GM19193 (cell line): ENCODE measurements around the gene SPATS2L.

Experiments
- POLR2A ChIP-seq: IDR thresholded peaks from 4 replicates; pipeline ENCODE4 v1.6.1; 2011; ENCODE audit not compliant: insufficient read depth, insufficient read length; ENCODE audit errors: extremely low read depth

Gene SPATS2L

GRCh38 chr2:200416878-200417277 is 110.4 kb downstream of the SPATS2L start:
- TF ChIP-seq POLR2A, result no peak

DNA sequence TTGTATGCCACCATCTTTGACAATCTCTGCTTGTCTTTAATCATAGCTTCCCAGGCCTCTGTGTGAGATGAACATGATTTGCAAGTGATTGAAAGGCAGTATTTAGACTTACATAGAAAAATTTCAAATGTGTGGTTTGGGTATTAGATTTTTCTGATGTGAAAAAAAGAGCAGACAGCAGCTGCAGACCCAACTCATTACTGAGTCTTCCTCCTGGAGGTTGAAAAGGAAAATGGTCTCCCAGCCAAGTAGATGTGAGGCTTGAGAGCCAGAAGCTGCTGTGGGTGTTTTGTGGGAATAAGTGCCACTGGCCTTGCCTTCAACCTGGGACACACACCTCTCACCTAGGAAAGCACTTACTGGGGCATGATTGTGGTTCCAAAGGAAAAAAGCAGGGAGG is 110.9 kb downstream of the SPATS2L start:
- TF ChIP-seq POLR2A, result no peak

DNA sequence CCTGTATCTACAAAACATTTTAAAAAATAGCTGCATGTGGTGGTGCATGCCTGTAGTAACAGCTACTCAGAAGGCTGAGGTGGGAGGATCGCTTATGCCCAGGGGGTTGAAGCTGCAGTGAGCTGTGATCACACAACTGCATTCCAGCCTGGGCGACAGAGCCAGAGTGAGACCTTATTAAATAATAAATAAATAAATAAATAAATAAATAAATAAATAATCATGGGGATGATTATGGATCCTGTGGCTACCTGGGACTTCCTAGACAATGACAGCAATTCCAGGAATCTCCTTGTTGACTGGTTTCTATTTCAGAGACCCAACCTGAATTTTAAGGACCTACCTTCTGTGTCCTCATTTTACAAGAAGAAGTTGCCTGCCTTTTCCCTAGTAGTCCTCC is 111.9 kb downstream of the SPATS2L start:
- no peak for TF ChIP-seq POLR2A

DNA sequence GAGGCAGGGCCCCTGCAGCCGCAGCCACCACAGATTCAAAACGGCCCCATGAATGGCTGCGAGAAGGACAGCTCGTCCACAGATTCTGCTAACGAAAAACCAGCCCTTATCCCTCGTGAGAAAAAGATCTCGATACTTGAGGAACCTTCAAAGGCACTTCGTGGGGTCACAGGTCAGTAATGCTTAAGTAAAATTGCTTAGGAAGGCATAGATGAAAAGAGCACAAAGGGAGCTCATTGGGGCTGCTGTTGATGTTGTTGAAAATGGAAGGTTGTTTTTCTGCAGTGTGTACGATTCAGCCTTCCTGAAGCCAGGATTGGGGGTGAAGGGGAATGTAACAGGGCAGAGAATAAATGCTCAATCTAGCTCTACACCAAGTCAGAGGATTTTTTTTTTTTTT is 112.8 kb downstream of the SPATS2L start:
- TF ChIP-seq POLR2A, result no peak

DNA sequence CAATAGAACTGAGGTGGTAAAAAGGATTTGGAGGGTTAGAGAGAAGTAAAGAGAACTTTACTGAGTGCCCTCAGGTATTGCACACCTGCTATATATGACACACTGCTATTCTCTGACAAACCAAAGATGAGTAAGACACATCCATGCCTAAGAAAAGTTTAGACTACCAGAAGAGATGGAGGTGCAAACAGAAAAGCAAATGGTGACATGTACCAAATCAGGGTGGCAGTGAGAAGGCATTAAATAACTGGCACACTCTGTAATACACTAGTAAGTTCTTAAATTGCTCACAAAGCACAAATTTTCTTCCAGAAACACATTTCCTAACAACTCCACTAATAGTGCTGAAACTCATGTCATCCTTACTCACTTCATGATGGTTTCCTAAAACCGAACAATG is 114.8 kb downstream of the SPATS2L start:
- no peak for TF ChIP-seq POLR2A

- no peak for TF ChIP-seq POLR2A
Measured at GRCh38 chr2:200422071-200422470, 115.6 kb downstream of the SPATS2L start.

- TF ChIP-seq POLR2A, result no peak
Measured at GRCh38 chr2:200422532-200423261, 116.2 kb downstream of the SPATS2L start.

GRCh38 chr2:200423541-200423940 is 117.0 kb downstream of the SPATS2L start:
- TF ChIP-seq POLR2A, result no peak

- TF ChIP-seq POLR2A, result no peak
Measured at GRCh38 chr2:200425026-200425821, 118.7 kb downstream of the SPATS2L start.

DNA sequence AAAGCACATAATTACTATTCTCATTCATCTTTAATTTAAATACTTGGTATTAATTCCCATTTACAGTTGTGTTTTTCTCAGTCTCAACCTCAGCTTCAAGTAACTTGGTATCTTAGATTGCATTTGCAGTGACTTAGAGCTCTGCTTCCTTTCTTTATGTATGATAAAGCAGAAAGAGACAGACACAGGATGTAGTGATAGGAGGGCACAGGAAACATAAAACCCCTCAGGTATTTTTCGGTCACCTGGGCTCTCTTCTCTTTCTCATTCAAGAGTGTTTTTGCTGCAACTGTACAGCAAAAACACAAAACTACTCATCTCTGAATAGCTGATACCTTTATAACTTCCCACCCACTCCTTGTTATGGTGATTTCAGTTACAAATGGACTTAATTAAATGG is 120.3 kb downstream of the SPATS2L start:
- no peak for TF ChIP-seq POLR2A

- TF ChIP-seq POLR2A, result no peak
Measured at GRCh38 chr2:200428961-200429665, 122.6 kb downstream of the SPATS2L start.

- TF ChIP-seq POLR2A, result no peak
Measured at GRCh38 chr2:200430017-200430416, 123.5 kb downstream of the SPATS2L start.

DNA sequence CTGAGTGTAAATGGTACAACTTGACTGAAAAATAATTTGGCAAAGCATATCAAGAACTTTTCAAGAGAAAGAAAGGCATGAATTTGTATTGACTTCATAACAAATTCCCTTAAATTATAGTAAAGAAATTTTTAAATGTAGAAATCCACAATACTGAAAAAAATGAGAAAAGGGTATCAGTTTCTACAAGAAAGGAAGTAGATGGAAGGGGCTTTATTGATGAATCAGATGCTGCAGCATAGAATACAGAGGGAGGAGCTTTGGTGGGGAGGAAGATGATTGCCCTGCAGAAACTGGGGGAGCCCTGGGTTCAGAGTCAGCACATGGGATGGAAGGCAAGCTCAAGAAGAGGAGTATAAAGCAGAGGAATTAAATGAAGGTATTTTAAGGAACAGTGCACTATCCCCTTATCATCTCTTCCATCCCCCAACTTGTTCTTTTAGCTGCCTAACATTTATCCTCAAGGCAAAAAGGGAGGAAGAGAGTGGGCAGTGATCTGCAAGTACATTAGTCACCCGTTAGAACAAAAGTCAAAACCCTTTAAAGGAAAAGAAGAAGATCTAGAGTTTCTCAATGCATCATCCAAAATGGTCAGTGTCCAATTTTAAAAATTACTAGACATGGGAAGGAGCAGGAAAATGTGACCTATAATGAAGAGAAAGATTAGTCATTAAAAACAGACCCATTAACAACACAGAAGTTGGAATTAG is 125.7 kb downstream of the SPATS2L start:
- TF ChIP-seq POLR2A, result no peak

GRCh38 chr2:200435379-200435778 is 128.9 kb downstream of the SPATS2L start:
- TF ChIP-seq POLR2A, result no peak

DNA sequence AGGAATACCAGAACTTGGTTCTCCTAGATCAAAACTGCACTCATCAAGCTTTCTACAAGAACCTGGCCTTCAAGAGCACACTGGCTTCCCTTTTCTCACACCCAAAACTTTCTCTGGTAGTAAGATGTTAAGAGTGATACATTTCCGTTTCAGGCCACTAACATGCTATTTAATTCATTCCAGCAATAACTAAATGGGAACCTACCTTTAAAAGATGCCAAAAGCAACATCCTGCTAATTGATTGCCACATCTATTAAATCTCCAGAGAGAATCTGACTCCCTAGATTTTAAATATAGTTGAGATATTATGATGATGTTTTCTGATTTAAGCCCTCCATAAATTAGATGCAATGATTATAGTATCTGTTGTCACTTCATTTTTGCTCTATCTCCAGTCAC is 131.8 kb downstream of the SPATS2L start:
- TF ChIP-seq POLR2A, result no peak

- no peak for TF ChIP-seq POLR2A
Measured at GRCh38 chr2:200438846-200439245, 132.4 kb downstream of the SPATS2L start.

- no peak for TF ChIP-seq POLR2A
Measured at GRCh38 chr2:200439981-200440380, 133.5 kb downstream of the SPATS2L start.
